AG04450 (cell line): Measurements from ENCODE around the gene TRAF3. TPM values are rescaled to one million over a fixed set of nuclear protein-coding genes. Genes with fewer than 3 reads are reported as not detected.

Experiments used
- CTCF ChIA-PET: fragments of 300-600, 350-600 bp; formaldehyde crosslinking; extraction: SDS; loops from one replicate; lab custom pipeline; 2022; ENCODE audit warnings: antibody characterized with exemption, inconsistent platforms; lab: Charles Lee
- POLR2A ChIA-PET: fragments of 350-600 bp; formaldehyde crosslinking; extraction: SDS; loops from one replicate; lab custom pipeline; 2021; ENCODE audit warnings: antibody characterized with exemption, inconsistent platforms; lab: Yijun Ruan, JAX
- DNase-seq: peaks from one replicate; pipeline ENCODE4 v3.0.0-alpha.2; 2011; ENCODE audit warnings: low read depth, low spot score
- H3K27ac ChIP-seq: one replicate; pipeline ENCODE4 v1.5.1; 2012; ENCODE audit warnings: low read depth, low read length, control low read depth
- H3K27me3 ChIP-seq: one replicate; pipeline ENCODE4 v1.6.0; 2012; ENCODE audit warnings: low read length; ENCODE audit not compliant: control insufficient read depth, insufficient read depth
- H3K4me3 ChIP-seq: 2 replicates; pipeline ENCODE4 v1.5.1; 2011; ENCODE audit warnings: mild to moderate bottlenecking, low read depth, low read length, control low read depth
- H3K9me3 ChIP-seq: 2 replicates; pipeline ENCODE4 v1.5.1; 2012; ENCODE audit warnings: low read length; ENCODE audit not compliant: control insufficient read depth, insufficient read depth
- CTCF ChIP-seq: IDR thresholded peaks from 2 replicates; pipeline ENCODE4 v1.5.1; 2011; ENCODE audit warnings: low read depth, low read length, control low read depth, inconsistent platforms
- polyA plus RNA-seq: library from polyadenylated mRNA; depleted of rRNA; stranded (reverse); fragments of >200 nt; gene quantifications from 2 replicates; pipeline ENCODE4 v1.2.3, GENCODE V29; 2011

TRAF3 gene
- polyA plus RNA-seq, 1 experiment: 24.9 TPM

DNA sequence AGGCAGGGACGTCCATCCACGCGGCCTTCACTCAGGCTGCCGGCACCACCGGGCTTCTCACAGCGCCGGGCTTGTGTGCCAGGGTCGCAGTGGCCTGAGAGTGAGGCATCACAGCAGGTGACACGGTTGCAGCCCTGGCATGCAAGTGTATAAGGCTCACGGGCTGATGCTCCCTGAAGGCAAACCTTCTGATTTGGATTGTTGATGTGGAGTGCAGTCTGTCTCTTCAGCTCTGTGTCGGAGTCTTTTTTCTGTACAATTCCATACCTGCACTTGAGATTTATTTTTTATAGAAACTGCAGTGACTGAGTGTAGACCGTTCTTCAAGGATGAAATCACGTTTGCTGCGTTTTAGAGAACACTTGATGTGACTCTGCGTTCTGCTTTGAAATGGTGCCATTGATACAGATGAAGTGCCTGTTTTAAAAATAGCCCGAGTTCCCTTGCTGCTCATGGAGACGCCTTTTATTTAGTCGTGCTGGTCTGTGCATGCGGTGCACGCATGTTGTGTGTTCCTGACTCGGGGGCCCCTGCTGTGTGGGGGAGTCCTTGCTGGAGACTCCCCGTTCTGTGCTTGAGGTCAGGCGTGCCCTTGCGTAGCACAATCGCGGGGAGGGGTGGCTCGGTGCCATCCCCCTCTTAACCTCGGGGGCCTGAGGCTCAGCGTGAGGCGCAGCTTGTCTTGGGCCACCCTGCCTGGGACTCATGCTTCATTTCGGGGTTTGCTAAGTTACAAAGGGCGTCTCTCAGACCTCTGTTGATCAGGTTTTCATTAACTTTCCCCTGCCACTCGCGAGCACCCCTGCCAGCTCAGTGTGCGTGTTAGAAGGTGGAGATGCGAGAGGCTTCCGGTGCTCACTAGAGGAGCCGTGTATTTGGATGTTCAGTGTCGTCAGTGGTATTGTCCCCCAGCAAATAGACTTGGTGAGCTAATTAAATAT, 123.7 kb downstream of the TRAF3 start:
- H3K4me3 ChIP-seq: no peak overlapping the region
- H3K9me3 ChIP-seq: no peaks in the 10 kb centered on the region; the same call in 1 of the 2 replicates
- TF ChIP-seq CTCF: no peak
- CTCF ChIA-PET: no interaction called here
- H3K27ac ChIP-seq: no peak overlapping the region
- POLR2A ChIA-PET: no interaction called here
- no peaks in the 10 kb centered on the region for H3K27me3 ChIP-seq
- no peak for DNase-seq

DNA sequence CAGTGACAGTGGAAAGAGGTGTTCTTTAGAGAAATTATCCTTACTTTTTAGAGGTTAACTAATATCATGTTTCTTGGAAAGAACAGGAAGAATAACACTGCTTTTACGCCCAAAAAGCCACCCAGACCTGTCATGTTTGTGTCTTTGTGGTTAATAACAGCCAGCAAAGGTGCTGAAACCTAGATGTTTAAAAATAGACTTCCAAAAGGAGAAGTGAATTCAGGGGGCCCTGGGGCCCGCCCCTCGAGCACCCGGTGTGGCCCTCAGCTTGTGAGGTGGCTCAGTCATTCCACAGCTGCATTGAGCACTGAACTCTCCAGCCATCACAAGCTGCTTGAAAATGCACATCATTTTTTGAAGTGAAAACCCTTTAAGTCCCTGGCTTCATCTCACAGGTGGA, 124.4 kb downstream of the TRAF3 start:
- ChIA-PET CTCF (no interaction called here), POLR2A (no interaction called here)
- no peaks in the 10 kb centered on the region for H3K27me3 ChIP-seq
- H3K4me3 ChIP-seq: no peak overlapping the region
- no peak overlapping the region for H3K27ac ChIP-seq
- TF ChIP-seq CTCF: no peak
- H3K9me3 ChIP-seq: no peaks in the 10 kb centered on the region; the same call in 1 of the 2 replicates
- no peak for DNase-seq

DNA sequence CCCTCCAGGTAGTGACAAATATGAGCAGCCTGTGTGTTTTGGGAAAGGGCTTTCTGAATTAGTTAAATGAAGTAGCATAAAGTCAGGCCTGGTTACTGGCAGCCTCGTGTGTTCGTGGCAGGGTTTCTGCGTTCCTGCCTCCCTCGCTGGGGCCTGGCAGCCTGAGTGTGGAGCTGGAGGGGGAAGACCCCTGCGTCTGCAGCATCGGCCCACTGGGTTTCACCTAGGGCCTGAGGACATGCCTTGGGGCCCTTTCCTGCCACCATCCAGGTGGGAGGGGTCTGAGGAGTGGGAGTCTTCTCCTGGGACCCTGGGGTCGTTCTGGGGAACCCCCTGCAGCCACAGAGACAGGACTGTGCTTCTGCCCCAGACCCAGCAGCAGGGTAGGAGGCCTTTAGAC, 124.8 kb downstream of the TRAF3 start:
- Histone ChIP-seq H3K9me3 (peaks cover 2% of the 10 kb centered on the region; the same call in 1 of the 2 replicates), H3K27me3 (no peaks in the 10 kb centered on the region), H3K27ac (no peak overlapping the region), H3K4me3 (no peak overlapping the region)
- no peak for DNase-seq
- POLR2A ChIA-PET: no interaction called here
- CTCF ChIA-PET: no interaction called here
- no peak for TF ChIP-seq CTCF

- peaks cover 3% of the 10 kb centered on the region; the same call in 1 of the 2 replicates for H3K9me3 ChIP-seq
- no peak for TF ChIP-seq CTCF
- no peak for DNase-seq
- H3K27me3 ChIP-seq: no peaks in the 10 kb centered on the region
- H3K27ac ChIP-seq: no peak overlapping the region
- POLR2A ChIA-PET: no interaction called here
- no peak overlapping the region for H3K4me3 ChIP-seq
- CTCF ChIA-PET: no interaction called here
Observed at GRCh38 chr14:102902523-102903247, 125.4 kb downstream of the TRAF3 start.
